Fibroblast of skin of abdomen (primary cell): ENCODE measurements around the gene PLET1.

ENCODE experiments used
- DNase-seq: peaks from one replicate; pipeline ENCODE4 v3.0.0-alpha.2; 2013

Gene PLET1

DNA sequence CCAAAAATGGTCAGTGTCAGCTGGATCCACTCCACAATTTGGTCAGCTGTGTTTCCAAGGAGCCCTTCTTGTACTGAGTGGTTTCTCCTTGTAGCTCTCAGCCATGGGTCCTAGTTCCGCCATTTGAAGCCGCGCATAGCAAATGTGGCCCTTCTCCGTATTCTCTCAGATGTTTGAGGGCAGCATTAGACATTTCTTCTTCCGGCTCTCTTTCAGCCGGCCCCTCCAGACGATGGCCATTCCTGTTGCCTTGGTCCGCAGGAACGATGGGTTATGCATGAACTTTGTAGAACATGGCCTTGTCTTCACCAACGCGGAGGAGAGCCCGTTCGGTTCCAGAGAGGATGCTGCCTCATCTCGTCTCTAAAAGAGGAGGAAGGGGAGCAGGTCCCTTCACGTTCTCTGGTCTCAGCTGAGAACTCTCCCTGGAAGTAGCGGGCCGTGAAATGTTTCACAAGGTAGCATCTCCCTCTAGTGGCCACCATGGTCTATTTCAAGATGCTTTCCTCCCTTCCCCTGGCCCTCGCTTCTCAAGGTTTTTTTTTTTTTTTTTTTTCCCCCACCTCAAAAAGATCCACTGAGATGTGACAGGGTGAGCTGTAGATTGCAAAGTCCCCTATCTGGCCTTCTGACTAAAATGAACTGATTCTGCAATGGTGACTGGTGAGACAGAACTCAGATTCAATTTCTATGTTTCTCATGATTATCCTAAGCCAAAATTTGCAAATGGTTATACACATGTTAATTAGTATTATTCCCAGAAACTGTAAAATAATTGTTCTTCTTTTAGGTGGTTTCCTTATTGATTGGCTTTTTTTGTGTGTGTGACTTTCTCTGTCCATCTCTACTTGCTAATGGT lies 19.8 kb upstream of the PLET1 start:
- peak; percentile 78 for DNase-seq

DNA sequence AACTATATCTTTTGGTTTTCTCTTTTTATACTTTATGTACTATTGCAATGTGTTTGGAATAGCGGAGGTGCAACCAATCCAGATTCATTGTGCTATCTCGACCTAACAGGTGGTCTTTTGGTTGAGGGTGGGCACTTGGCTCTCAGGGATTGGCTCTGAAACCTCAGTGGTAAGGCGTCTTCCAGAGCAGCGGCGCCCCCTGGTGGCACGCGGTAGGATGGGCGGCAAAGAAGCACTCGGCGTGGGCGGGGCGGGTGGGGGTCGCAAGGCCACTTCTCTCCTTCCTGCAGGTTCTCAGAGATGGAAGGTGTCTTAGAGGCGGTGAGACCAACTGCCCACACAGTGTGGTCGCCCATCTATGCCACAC lies 19.2 kb upstream of the PLET1 start:
- DNase-seq, result peak; percentile 56

DNA sequence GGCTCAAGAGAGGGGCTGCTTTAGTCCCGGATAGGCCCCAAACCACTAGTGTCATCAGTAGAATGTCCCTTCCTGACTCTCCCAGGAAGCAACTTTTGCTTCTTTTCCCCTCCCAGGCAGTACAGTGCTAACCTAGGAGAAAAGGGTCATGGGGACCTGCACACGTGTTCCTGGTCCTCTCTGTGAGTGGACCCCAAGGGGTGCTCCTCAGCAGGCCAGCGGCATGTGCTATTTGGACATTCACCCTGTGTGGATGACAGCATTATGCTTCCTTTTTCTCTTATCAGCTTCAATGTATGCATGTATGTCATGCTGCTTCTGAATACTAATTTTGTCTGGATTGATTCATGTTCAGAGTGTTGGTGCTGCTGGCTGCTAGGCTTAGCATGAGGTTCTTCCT lies 18.1 kb upstream of the PLET1 start:
- DNase-seq, result no peak

DNA sequence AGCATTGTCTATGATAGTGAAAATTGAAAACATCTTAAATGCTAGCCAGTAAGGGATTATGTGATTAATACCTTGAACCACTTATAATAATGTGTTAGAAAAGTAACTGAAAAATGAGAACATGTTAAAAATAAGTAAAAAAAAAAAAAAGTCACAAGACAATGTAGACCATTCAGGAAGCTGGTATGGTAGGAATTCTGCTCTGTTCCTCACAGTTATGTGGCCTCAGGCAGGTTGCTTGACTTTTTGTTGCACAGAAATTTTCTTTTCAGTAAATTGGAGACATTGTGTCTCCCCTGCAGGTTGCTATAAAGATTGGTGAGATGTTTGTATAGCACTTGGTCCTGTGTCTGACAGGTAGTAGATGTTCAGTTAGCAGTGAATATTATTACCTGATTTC lies 17.3 kb upstream of the PLET1 start:
- no peak for DNase-seq

DNA sequence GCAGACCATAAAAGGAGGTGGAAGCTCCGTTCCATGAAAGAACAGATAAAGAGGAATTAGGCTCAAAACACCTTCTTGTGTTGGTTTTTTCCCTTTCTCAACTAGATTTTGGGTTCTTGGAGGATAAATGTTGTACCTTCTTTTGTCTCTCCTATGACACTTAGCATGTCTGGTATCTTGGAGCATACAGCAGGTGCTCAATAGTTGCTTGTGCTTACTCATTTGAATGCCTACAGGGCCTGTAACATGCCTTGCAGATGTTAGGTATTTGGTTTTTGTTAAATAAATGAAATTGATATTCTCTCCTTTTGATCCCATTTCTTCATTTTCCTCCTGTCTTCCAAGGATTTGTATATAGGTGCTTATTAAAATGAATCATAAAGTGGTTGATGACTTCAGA lies 16.4 kb upstream of the PLET1 start:
- no peak for DNase-seq

DNA sequence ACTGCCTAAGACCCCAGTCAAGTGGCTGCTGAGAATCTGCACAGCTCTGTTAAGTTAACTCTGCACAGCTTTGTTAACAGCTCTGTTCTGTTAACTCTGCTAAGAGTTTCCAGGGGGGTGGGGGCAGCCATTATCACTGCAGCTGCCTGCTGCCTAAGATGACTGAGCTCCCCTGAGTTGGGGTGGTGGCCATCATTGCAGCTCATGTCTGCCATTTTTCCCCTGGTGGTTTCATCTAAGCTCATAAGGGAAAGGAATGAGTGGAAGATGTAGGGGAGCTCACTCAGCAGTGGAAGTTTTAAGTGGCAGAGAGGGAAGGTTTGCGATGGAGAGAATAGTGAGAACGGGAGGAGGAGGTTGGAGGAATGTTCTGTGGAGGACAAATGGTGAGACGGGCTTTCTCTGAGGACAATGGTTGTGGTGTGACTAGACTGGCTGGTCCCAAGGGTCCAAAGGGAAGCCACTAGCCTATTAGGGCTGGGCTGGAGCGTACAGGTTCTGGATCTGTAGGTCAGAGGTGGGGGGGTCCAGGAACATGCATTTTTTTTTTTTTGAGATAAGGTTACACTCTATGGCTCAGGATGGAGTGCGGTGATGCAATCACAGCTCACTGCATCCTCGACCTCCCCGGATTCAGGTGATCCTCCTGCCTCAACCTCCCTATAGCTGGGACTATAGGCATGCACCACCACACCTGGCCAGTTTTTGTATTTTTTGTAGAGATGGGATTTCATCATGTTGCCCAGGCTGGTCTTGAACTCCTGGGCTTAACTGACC lies 13.5 kb upstream of the PLET1 start:
- DNase-seq, result no peak

DNA sequence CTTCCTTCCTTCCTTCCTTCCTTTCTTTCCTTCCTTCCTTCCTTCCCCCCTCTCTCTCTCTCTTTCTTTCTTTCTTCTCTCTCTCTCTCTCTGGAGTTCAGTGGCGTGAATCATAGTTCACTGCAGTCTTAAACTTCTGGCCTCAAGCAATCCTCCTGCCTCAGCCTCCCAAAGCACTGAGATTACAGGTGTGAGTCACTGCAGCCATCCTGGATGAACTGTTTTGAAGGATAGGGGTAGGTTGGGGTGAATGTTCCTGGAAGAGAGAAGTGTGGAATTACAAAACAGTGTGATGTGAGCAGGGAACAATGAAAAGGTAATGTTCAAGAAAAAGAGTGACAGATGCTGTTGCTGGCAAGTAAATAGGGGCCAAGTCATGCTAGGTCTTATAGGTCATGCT lies 12.4 kb upstream of the PLET1 start:
- no peak for DNase-seq

DNA sequence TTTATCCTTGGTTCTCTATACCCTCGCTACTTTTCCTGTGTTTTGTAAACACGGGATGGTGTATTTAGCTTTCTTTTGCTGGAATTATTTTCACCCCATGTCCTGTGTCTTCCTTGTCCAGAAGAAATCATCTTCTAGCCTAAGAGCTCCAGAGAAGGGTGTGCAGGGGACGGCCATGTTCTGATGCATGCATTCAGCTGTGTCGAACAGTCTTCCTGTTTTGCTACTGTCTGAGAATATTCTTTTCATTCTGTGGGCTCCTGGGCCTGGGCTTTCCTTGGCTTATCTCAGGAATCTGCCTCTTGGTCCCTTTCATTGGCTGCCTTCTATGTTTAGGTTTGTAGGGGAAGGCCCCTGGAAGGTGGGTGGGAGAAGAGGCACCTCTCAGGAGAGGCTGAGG lies 10.6 kb upstream of the PLET1 start:
- DNase-seq, result no peak

DNA sequence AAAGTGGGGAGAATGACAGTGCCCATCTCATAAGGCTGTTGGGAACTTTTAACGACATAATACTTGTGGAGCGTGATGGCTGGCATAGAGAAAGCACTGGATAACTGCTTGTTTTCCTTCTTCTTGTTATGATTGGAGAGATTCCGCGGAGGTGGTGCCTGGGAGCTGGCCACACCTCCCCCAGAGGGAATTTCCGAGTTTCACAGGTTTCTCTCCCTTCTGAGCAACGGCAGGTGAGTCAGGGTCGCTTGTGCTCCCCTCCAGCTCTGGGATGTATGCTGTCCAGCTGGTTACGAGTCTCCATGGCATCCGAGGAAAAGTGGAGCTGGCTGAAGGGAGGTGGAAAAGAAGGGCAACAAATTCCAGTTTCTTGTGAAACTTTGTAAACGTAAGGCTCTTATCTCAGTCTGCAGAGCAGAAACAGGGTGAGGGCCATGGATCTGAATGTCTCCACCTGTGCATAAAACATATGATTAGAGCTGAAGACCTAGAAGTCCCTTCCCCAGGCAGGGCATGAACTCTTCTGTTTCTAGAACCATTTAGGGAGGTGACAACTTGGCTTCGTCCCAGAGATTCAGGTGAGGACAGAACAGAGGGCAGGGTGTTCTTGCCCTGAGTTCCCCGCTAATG lies 10.0 kb upstream of the PLET1 start:
- DNase-seq, result no peak

DNA sequence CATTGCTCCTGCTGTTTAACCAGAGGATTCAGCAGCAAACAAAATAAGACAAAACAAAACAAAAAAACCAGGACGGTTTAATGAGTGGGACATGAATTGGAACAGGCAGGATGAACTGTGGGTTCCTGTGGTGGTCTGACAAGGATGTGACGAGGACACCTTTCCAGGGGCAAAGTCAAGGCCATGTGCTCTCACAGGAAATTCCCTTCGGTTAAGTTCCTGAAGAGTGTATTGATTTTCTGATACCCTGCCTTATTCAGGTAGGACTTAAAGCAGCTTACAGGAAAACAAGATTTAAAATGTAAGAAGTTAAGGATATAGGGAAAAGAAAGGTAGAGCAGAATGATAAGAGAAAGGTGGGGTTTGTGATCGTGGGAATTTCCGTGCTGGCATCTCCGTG lies 8.5 kb upstream of the PLET1 start:
- no peak for DNase-seq

DNA sequence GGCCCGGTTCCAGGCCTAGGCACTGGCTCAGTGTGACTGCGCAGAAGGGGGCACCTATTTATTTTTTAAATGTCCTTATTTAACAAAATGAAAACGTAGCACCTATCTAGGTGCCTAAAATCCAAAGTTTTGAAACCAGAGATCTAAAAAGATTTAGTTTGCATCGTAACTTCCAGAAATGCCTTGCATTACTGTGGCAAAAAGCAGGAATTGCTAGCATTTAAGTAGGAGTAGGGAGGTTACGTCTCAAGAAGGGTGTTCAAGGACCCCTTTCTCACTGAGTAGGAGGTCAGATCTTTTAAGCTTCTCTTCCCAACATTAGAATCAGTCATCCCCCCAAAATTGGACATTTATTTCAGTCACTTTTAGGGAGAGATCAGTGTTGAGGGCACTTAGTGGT lies 7.7 kb upstream of the PLET1 start:
- DNase-seq, result no peak

DNA sequence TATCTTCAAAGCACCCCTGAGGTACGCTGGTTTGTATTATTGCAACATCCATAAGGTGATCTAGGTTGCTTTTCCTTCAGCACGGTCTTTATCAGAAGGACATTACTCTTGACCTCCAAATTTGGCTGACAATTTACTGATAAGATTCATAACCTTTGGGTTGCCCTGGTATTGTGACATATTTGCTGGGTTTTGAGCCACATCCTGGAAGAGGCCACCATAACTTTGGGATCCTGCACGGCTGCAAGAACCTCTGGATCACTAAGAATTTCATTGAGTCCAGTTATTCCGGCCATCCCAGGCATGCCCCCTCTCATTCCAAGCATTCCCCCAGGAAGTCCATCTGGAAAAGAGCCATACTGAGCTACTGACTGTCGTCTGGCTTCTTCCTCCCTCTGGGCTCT lies 6.5 kb upstream of the PLET1 start:
- DNase-seq, result peak; percentile 47

DNA sequence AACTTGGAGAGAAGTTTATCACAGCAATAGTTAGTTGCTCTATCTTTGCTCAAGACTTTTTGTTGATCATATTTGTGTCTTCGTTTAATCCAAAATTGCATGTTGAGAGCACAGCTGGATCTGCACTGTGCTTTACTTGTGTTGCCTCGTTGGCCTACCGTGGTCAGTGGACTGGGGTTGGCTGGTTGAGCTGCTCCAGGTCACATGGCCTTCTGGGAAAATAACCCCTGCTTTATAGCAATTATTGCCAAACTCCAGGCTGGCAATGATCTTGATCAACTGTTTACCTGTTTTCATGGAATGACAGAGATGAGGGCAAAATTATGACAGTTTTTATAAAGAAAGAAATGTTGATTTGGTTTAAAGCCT lies 5.7 kb upstream of the PLET1 start:
- no peak for DNase-seq

DNA sequence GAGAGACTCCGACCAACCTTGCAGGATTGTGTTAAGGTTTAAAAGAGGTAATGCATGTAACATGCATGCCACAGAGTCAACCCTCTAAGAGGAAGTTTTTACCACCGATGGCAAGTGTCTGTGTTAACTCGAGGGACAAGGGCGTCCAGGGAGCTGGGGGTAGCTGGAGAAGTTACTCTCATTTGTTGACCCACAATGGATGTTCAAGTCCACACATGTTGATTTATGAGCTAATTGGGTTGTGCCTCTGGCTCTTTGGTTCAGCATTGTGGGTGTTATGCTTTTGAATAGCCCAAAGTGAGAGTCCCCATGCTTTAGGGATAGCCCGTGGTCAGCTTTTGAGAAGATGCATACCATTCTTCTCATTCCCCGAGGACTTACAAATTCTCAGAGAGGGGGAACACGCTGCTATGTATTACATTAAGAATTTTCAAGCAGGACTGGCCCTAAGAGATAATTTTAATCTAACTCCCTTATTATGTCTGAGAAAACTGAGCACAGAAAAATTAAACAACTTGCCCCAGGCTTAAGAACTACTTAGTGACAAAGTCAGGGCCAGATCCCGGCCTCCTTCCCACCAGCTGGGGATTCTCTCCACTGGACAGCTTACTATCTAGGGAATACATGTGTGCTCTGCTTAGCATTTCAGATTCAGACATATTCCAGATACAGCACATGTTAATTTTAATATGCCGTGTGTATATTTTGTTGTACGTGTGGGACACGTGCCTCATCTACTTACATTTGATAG lies 5.2 kb upstream of the PLET1 start:
- DNase-seq, result peak; percentile 64

DNA sequence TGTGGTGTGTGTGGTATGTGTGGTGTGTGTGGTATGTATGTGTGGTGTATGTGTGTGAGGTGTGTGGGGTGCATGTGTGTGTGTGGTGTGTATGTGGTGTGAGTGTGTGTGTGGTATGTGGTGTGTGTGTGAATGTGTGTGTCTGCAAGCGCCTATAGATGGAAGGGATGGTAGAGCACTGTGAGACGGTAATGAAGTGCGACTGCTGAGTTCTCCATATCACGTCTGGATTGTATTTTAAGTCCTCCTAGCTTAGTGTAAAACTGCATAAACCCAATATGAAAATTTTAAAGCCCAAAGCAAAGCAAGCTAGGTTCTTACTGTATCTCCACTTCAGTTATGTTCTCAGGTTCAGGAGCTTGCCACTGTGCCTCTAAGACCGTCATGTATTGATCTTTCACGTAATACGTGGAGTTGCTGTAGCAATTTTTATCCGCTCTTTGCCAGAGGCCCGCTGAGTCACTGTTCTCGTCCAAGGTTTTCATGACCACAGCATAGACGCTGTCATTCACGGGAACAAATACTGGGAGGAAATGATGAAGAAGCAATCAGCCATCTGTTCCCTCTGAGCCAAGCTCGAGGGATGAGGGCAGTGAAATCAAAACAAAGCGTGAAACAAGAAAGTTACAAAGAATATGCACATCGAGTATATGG lies 5.5 kb downstream of the PLET1 start:
- peak; percentile 66 for DNase-seq

DNA sequence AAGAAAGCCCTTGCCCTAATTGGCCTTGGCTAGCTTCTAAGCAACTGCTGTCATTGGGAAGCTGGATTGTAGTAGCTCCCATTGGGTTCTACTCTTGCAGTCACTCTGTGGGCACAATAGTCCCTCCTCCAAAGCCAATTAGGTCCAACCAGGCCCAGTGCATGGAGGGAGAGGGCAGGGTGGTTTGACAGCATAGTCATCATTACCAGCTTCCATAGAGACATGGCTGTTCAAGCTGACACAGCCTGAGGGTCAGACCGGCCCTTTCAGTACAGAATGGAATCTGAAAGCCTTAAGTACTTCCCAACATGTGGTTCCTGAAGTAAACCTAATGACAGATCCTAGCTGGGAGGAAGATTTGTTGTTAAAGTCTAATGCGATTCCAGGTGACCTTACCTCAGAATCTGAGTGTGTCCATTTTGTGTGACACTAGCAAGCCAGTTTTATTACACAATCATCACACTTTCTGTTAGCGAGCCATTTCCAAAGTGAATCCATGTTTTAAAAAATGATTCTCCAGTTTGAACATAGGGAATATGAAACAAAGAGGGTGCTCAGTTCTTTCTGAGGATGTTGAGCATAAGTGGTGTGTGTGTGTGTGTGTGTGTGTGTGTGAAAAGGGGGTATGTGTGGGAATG lies 6.9 kb downstream of the PLET1 start:
- no peak for DNase-seq

DNA sequence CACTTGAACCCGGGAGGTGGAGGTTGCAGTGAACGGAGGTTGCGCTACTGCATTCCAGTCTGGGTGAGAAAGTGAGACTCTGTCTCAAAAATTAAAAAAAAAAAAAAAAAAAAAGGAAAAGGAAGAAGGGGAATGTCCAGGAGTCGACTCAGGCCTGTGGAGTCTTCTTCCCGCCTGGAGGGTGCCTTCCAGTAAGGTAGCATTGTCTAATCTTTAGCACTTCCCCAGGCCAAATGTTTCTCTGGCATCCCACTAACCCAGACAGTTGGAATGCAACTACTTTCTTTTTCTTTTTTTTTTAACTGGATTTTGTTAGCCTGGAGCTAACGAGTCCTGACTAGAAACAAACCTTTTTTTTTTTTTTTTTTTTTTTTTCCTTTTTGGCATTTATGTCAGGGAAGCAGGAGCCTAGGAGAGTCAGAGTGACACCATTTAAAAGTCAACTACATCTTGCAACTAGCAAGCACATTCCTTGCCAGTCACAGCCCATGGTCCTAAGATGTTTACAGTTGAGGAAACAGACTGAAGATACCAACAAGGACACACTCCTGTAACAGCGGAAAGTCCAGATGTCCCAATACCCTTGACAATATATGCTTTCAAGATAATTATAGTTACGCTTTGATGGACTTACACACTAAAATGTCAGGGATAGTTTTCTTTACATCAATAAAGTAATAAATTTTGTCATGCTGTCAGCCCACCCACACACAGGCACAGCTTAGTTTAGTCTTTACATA lies 10.6 kb downstream of the PLET1 start:
- DNase-seq, result peak; percentile 31

DNA sequence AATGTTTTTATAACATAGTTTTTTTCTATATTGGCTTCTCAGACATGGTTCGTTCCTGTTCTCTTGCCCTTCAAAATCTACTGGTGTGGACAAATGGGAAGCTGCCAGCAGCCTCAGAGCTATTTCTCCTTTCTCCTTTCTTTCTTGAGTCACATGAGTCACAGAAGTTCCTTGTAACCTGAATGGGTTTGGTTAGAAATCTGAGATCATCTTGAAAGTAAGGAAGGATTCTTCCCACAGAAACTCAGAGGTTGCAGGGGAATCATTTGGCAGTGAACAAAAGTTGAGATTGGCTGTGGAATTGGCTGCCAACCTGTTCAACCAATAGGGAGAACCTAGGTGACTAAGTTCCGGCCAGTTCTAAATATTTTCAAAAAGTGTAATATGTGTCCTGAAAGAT lies 12.5 kb downstream of the PLET1 start:
- no peak for DNase-seq

DNA sequence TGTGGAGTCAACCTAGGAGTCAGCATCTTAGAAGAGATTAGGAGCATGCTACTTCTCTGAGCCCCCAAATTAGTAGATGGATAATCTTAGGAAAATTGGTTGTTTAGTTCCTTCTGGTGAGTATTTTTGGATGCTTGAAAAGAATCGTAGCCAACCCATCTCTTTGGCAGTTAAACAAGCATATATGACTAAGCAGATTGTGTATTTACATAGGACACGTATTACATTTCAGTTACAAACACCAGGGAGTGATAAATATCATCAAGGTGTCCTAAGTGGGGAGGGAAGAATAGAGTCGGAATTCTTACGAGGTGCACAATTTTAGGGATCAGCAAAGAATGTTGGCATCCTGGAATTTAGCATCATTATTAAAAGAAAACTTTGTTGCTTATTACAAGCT lies 13.5 kb downstream of the PLET1 start:
- DNase-seq, result no peak

DNA sequence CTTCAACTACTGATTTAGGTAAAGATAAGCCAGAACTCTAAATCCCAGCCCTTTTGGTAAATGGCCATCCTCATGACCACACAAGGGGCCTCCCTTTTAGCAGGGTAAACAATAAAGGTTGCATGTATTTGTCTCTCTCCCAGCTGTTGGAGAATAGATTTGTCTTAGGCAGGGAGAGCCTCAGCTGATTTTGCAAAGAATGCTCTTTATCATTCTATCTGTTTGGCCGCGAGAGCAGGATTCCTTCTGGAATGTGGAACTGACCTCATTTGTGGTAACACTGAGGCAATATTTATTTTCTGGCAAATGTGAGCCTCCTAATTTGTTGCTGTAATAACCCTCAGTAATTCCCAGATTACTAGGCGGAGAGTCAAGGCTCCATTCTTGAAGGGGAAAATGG lies 19.2 kb downstream of the PLET1 start:
- DNase-seq, result peak; percentile 64

DNA sequence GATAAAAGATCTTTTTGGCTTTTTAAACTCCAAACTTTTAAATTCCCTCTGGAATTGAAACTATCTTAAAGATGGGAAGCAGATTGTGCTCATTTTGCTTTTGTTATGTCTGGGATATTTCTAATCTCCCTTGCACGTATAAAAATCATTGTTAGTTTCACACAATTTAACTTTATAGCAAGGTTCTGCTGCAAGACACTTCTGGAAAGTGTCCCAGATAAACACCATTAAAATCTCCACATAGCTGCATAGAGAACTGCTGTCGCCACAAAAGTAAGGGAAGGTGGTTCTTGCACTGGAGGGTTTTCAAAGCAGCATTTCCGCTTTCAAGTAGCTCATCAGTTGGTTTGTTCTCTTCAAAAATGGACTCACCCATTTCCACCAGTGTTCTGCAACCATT lies 22.6 kb downstream of the PLET1 start:
- DNase-seq, result no peak
